GM13976 (cell line): ENCODE results near the gene DENND2C.

Experiments
- DNase-seq: peaks from one replicate; pipeline ENCODE4 v3.0.0; 2012; ENCODE audit warnings: low spot score
- in situ Hi-C: fragments of 300-500 bp; cut with MboI; formaldehyde crosslinking; loops from one replicate; pipeline ENCODE4 v1.12.0; 2022; ENCODE audit warnings: low sequenced_read_pairs, mixed read lengths, inconsistent platforms; ENCODE audit not compliant: unreplicated experiment
- TF ChIP-seq, protein P1 (sequence below): IDR thresholded peaks from 2 replicates; pipeline ENCODE4 v1.5.1; 2012; ENCODE audit warnings: borderline replicate concordance, mild to moderate bottlenecking; ENCODE audit not compliant: insufficient read depth; ENCODE audit errors: extremely low read depth, missing control alignments, control extremely low read depth

Gene DENND2C

DNA sequence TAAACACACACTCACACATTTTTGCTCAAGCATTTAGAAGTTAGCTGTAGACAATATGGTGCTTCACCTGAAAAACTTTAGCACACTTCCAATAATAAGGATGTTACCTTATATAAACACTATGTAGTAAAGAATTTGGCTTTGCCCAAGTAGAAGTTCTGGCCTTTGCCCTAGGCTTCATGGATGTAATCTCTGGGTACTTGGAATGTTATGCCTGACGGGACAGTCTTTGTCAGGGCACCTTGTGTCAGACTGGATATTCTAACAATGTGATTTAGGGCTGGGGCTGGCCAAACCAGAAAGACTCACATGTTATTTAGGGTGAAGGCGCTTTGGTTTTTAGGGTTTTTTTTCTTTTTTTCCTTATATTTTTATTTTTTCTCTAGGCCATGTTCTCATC is 124.1 kb downstream of the DENND2C start:
- DNase-seq: no peak
- TF ChIP-seq, protein P1, sequence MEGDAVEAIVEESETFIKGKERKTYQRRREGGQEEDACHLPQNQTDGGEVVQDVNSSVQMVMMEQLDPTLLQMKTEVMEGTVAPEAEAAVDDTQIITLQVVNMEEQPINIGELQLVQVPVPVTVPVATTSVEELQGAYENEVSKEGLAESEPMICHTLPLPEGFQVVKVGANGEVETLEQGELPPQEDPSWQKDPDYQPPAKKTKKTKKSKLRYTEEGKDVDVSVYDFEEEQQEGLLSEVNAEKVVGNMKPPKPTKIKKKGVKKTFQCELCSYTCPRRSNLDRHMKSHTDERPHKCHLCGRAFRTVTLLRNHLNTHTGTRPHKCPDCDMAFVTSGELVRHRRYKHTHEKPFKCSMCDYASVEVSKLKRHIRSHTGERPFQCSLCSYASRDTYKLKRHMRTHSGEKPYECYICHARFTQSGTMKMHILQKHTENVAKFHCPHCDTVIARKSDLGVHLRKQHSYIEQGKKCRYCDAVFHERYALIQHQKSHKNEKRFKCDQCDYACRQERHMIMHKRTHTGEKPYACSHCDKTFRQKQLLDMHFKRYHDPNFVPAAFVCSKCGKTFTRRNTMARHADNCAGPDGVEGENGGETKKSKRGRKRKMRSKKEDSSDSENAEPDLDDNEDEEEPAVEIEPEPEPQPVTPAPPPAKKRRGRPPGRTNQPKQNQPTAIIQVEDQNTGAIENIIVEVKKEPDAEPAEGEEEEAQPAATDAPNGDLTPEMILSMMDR: no peak
- in situ Hi-C loops: no loop called here

DNA sequence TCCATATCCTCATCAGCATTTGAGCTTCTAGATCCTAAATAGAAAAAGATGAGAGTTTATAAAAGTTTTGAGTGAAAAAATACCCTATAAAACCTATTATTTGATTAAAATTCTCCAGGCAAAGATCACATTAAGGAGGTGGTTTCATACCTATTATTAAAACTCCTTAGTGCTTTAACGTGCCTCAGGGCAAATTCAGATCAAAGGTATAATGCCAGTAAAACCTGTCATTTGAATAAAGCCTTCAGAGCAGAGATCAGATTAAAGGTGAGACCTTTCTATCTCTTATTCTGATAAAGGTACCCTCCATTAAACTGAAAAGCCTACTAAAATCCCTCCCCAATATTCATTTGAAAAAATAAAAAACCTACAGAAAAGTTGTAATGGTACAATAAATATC is 124.5 kb downstream of the DENND2C start:
- TF ChIP-seq, protein P1: no peak
- no peak for DNase-seq
- in situ Hi-C loops: no loop called here

DNA sequence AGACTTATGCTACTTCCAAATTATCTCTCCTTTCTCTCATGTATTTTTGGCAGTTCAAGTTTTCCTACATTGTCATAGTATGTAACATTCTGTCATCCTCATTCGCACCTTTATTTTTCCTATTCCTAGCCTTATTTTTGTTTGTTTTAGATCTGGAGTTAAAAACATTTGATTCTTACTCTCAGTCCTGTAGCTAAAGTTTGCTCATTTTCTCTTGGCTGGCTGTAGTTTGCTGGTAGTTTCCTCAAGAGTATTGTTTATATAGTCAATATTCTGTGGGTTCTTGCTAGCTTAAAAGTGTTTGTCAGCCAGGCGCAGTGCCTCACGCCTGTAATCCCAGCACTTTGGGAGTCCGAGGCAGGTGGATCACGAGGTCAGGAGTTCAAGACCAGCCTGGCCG is 129.0 kb downstream of the DENND2C start:
- in situ Hi-C loops: no loop called here
- TF ChIP-seq, protein P1: no peak
- DNase-seq: no peak

DNA sequence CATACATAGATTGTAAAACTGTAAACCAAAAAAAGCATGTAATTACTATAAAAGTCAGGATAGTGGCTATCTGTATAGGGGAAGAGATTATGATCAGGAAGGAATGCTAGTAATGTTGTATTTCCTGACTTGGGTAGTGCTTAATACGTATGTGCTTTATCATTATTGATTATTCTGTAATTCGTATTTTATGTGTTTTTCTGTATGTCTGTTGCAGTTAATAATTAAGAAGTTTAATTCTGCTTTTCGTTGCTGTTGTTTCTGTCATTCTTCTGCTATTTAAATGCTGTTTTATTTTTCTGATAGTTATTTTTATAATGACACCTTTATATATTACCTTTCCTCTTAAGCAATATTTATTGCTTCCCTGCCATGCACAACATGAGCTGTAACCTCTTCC is 129.6 kb downstream of the DENND2C start:
- in situ Hi-C loops: no loop called here
- no peak for DNase-seq
- TF ChIP-seq, protein P1: no peak

DNA sequence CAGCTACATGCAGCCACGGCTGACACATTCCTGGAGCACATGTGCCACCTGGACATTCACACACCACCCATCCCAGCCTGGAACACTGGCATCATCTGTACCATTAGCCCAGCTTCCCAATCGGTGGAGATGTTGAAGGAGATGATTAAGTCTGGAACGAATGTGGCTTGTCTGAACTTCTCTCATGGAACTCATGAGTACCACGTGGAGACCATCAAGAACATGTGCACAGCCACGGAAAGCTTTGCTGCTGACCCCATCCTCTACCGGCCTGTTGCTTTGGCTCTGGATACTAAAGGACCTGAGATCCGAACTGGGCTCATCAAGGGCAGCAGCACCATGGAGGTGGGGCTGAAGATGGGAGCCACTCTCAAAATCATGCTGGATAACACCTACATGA is 133.8 kb downstream of the DENND2C start:
- DNase-seq: no peak
- in situ Hi-C loops: no loop called here
- TF ChIP-seq, protein P1: no peak

DNA sequence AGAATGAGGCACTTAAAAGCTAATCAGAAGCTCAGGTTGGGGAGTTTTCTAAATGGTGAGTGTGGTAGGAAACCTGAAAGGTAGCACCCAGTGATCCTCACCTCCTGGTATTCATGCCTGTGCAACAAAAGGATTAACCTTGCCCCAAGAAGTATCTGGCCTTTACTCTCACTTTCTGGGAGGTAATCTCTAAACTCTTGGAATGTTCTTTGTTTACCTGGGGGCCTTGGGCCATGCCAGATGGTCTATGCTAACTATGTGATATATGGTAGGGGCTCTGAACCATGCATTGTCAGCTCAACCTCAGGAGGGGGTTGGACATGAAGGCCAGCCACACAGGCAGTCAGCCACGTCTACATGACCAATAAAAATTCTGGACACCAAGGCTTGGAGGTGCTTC is 134.4 kb downstream of the DENND2C start:
- DNase-seq: no peak
- TF ChIP-seq, protein P1: no peak
- in situ Hi-C loops: no loop called here
